HUES48 (cell line): ENCODE measurements around the gene YJU2.

Experiments
- H3K27ac ChIP-seq: one replicate; pipeline ENCODE4 v1.7.0; 2013; ENCODE audit warnings: low read depth, low read length, inconsistent platforms
- H3K27me3 ChIP-seq: 2 replicates; pipeline ENCODE4 v1.6.1; 2013; ENCODE audit warnings: mild to moderate bottlenecking, low read length; ENCODE audit not compliant: control insufficient read depth, insufficient read depth
- H3K36me3 ChIP-seq: 2 replicates; pipeline ENCODE4 v1.6.1; 2013; ENCODE audit warnings: low read length; ENCODE audit not compliant: control insufficient read depth, insufficient read depth
- H3K4me1 ChIP-seq: 2 replicates; pipeline ENCODE4 v1.6.1; 2013; ENCODE audit warnings: mild to moderate bottlenecking, low read length; ENCODE audit not compliant: control insufficient read depth, insufficient read depth
- H3K4me3 ChIP-seq: 2 replicates; pipeline ENCODE4 v1.5.1; 2013; ENCODE audit warnings: mild to moderate bottlenecking, low read depth, low read length
- H3K9ac ChIP-seq: 2 replicates; pipeline ENCODE4 v1.6.1; 2013; ENCODE audit warnings: mild to moderate bottlenecking, low read depth, low read length, moderate library complexity
- H3K9me3 ChIP-seq: 2 replicates; pipeline ENCODE4 v1.6.1; 2013; ENCODE audit warnings: low read length; ENCODE audit not compliant: control insufficient read depth, insufficient read depth

Gene YJU2

GRCh38 chr19:4302243-4302640, 55.4 kb downstream of the YJU2 start, which contains the start of gene TMIGD2:
TMIGD2 (minus strand) TSS chr19:4302389; CDS start chr19:4302385, 4 bp downstream.
- H3K27ac ChIP-seq, result peak within 1 kb of the TSS; percentile 22
- peaks cover 9% of the 10 kb centered on the region for H3K36me3 ChIP-seq
- peaks cover 5% of the 10 kb centered on the region; the same call in 1 of the 2 replicates for H3K4me1 ChIP-seq
- H3K27me3 ChIP-seq, result no peaks in the 10 kb centered on the region
- no peak within 1 kb of the TSS for H3K9ac ChIP-seq
- H3K9me3 ChIP-seq, result no peaks in the 10 kb centered on the region
- H3K4me3 ChIP-seq, result no peak within 1 kb of the TSS

GRCh38 chr19:4303819-4304537, 57.1 kb downstream of the YJU2 start:
- Histone ChIP-seq H3K36me3 (peaks cover 15% of the 10 kb centered on the region), H3K27ac (no peak overlapping the region), H3K9ac (no peak overlapping the region), H3K9me3 (no peaks in the 10 kb centered on the region), H3K27me3 (no peaks in the 10 kb centered on the region), H3K4me3 (peak overlapping the region; percentile 54; the same call in 1 of the 2 replicates), H3K4me1 (peaks cover 5% of the 10 kb centered on the region; the same call in 1 of the 2 replicates)

GRCh38 chr19:4304538-4305256, 57.8 kb downstream of the YJU2 start, which contains the start of gene FSD1:
FSD1 (plus strand) TSS chr19:4304598; CDS start chr19:4304747, 149 bp downstream.
- peak within 1 kb of the TSS; percentile 54; the same call in 1 of the 2 replicates for H3K4me3 ChIP-seq
- no peak within 1 kb of the TSS for H3K9ac ChIP-seq
- peaks cover 5% of the 10 kb centered on the region; the same call in 1 of the 2 replicates for H3K4me1 ChIP-seq
- H3K36me3 ChIP-seq, result peaks cover 20% of the 10 kb centered on the region
- H3K9me3 ChIP-seq, result no peaks in the 10 kb centered on the region
- H3K27ac ChIP-seq, result no peak within 1 kb of the TSS
- H3K27me3 ChIP-seq, result no peaks in the 10 kb centered on the region

- no peak overlapping the region for H3K9ac ChIP-seq
- no peaks in the 10 kb centered on the region for H3K27me3 ChIP-seq
- H3K4me3 ChIP-seq, result peak overlapping the region; percentile 54; the same call in 1 of the 2 replicates
- peaks cover 5% of the 10 kb centered on the region; the same call in 1 of the 2 replicates for H3K4me1 ChIP-seq
- H3K36me3 ChIP-seq, result peaks cover 22% of the 10 kb centered on the region
- H3K27ac ChIP-seq, result no peak overlapping the region
- H3K9me3 ChIP-seq, result no peaks in the 10 kb centered on the region
Measured at GRCh38 chr19:4305257-4305612, 58.4 kb downstream of the YJU2 start.

- Histone ChIP-seq H3K9me3 (no peaks in the 10 kb centered on the region), H3K36me3 (peaks cover 26% of the 10 kb centered on the region), H3K4me3 (no peak overlapping the region; the same call in 1 of the 2 replicates), H3K27ac (no peak overlapping the region), H3K4me1 (peaks cover 5% of the 10 kb centered on the region; the same call in 1 of the 2 replicates), H3K9ac (no peak overlapping the region), H3K27me3 (no peaks in the 10 kb centered on the region)
Measured at GRCh38 chr19:4305659-4306058, 58.8 kb downstream of the YJU2 start.

- Histone ChIP-seq H3K4me3 (no peak overlapping the region), H3K4me1 (no peaks in the 10 kb centered on the region), H3K9me3 (no peaks in the 10 kb centered on the region), H3K9ac (no peak overlapping the region), H3K36me3 (peaks cover 50% of the 10 kb centered on the region), H3K27ac (no peak overlapping the region), H3K27me3 (no peaks in the 10 kb centered on the region)
Measured at GRCh38 chr19:4310247-4311121, 63.6 kb downstream of the YJU2 start.

GRCh38 chr19:4313847-4314490, 67.1 kb downstream of the YJU2 start:
- Histone ChIP-seq H3K36me3 (peaks cover 58% of the 10 kb centered on the region), H3K27ac (no peak overlapping the region), H3K4me3 (no peak overlapping the region), H3K9ac (no peak overlapping the region), H3K27me3 (no peaks in the 10 kb centered on the region), H3K9me3 (no peaks in the 10 kb centered on the region), H3K4me1 (no peaks in the 10 kb centered on the region)

GRCh38 chr19:4316956-4317355, 70.1 kb downstream of the YJU2 start:
- H3K4me3 ChIP-seq, result no peak overlapping the region
- H3K4me1 ChIP-seq, result no peaks in the 10 kb centered on the region
- 0 out of 2 replicates have a peak, but pooled peaks cover 3% of the 10 kb centered on the region for H3K9me3 ChIP-seq
- no peak overlapping the region for H3K9ac ChIP-seq
- H3K27me3 ChIP-seq, result no peaks in the 10 kb centered on the region
- no peak overlapping the region for H3K27ac ChIP-seq
- peaks cover 41% of the 10 kb centered on the region for H3K36me3 ChIP-seq

- Histone ChIP-seq H3K9me3 (0 out of 2 replicates have a peak, but pooled peaks cover 3% of the 10 kb centered on the region), H3K36me3 (peaks cover 31% of the 10 kb centered on the region), H3K9ac (no peak overlapping the region), H3K4me3 (no peak overlapping the region), H3K4me1 (no peaks in the 10 kb centered on the region), H3K27ac (no peak overlapping the region), H3K27me3 (no peaks in the 10 kb centered on the region)
Measured at GRCh38 chr19:4318460-4318859, 71.6 kb downstream of the YJU2 start.
